ENCODE data around the gene SLC25A25.

Gene SLC25A25

GRCh38 chr9:128149001-128149701 is 81.1 kb downstream of the SLC25A25 start, which contains the start of gene LCN2:
LCN2 (plus strand) TSS chr9:128149453; CDS start chr9:128149526, 73 bp downstream.
- no peak for DNase-seq

DNA sequence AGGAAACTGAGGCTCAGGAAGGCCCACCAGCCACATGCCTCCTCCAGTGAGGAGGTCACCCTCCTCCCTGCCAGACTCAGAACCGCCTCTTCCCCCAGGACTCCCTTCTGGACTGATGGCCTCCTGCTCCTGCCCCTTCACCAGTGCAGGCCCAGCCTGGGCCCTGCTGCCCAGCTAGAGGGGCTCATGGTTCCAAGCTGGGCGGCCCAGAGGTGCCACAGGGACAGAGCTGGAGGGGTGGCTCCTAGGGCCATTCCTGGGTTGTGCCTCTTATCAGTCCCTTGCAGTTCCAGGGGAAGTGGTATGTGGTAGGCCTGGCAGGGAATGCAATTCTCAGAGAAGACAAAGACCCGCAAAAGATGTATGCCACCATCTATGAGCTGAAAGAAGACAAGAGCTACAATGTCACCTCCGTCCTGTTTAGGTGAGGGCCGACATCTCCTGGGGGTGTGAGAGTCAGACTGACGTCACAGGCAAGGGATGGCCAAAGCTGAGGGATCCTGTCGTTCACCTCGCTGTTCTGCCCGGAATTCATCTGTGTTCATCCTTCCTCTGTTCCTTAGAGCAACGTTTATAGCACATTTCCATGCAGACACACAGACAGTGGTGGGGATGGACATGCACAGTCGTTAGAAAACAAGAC is 82.0 kb downstream of the SLC25A25 start:
- no peak for DNase-seq

- DNase-seq: no peak
Observed at GRCh38 chr9:128150594-128151308, 82.7 kb downstream of the SLC25A25 start.

DNA sequence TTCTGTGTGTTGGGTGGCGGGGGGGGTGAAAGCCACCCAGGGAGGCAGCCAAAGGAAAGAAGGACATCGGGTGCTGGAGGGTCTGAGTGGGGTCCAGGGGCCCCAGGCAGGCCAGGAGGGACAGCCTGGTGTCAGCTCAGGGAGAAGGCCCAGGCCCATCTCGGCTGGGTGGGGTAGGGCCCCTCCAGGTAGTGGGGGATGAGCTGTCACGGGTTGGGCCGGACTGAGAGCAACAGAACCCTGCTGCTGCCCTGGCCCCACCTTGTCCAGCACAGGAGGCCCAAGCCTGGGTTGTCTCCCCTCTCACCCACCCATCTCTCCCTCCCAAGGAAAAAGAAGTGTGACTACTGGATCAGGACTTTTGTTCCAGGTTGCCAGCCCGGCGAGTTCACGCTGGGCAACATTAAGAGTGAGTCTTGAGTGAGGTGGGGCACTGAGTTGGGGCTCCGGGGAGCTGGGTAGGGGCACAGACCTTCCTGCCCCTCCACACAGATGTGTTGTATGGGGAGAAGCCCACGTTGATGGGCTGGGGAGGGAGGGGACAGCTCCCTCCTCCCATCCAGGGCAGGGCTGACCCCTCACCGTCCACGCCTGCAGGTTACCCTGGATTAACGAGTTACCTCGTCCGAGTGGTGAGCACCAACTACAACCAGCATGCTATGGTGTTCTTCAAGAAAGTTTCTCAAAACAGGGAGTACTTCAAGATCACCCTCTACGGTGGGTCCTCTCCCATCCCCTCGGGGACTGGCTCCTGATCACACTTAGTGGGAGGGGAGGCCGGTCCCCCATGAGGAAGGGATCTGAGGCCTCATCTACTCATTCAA is 83.5 kb downstream of the SLC25A25 start:
- no peak for DNase-seq

- DNase-seq: no peak
Observed at GRCh38 chr9:128152133-128153059, 84.4 kb downstream of the SLC25A25 start.

DNA sequence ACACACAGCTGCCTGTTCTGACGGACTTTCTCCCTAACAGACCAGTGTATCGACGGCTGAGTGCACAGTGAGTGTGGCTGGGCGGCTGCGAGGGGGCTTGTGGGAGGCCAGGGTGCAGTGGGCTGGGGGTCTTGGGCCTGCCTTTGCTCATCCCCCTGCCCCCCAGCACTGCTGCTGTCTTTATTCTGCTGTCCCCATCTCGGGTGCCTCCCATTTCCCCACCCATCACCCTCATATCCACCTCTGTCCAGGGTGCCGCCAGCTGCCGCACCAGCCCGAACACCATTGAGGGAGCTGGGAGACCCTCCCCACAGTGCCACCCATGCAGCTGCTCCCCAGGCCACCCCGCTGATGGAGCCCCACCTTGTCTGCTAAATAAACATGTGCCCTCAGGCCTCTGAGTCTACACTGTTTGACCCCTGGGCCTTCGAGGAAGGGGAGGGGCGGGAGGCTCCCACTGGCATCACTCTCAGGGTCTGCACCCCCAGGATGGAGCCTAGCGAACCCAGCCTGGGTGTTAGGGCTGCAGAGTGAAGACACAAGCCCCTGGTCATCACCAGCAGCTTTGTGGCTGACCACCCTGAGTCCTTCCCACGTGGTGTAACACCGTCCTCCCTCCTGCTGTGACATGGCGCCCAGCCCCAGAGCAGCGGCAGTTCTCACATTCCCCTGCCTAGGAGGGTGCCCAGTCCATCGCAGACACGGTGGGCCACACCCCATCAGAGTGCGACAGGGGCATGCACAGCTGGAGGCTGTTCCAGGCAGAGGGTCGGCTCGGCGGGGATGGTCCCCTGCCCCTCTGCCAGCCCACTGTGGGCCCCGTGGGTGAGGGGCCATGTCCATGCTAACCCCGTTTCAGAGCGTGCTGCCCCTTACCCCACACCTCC is 85.3 kb downstream of the SLC25A25 start:
- DNase-seq: no peak

- no peak for DNase-seq
Observed at GRCh38 chr9:128153947-128154695, 86.1 kb downstream of the SLC25A25 start.

- DNase-seq: no peak
Observed at GRCh38 chr9:128155736-128156500, 87.9 kb downstream of the SLC25A25 start.

All from stimulated activated CD4-positive, alpha-beta T cell treated with anti-CD3 and anti-CD28 coated beads, Interleukin-15, amount 100 ng/mL, for 24 hours (primary cell).